LNCaP clone FGC (cell line): ENCODE measurements around the gene MOV10L1.
"Not testable (repeated sequence)": the region's sequence is repeated elsewhere in the genome, so short reads cannot be mapped to it uniquely, and the experiment has no call there.

Experiments used
- DNase-seq: peaks from one replicate; pipeline ENCODE4 v3.0.0-alpha.2; 2011; ENCODE audit warnings: low read depth
- H3K4me3 ChIP-seq: 2 replicates; pipeline ENCODE4 v1.5.1; 2011; ENCODE audit warnings: mild to moderate bottlenecking, low read depth, low read length, control low read depth
- CTCF ChIP-seq: IDR thresholded peaks from 2 replicates; pipeline ENCODE4 v1.5.1; 2012; ENCODE audit warnings: mild to moderate bottlenecking; ENCODE audit not compliant: control insufficient read depth, insufficient read depth; ENCODE audit errors: extremely low read depth

Gene MOV10L1

GRCh38 chr22:50157709-50158375 lies 68.0 kb downstream of the MOV10L1 start:
- peak; percentile 22 for DNase-seq
- TF ChIP-seq CTCF = no peak
- H3K4me3 ChIP-seq = no peak overlapping the region

GRCh38 chr22:50160947-50161346 lies 71.1 kb downstream of the MOV10L1 start:
- no peak for DNase-seq
- TF ChIP-seq CTCF = no peak
- H3K4me3 ChIP-seq = no peak overlapping the region

- H3K4me3 ChIP-seq = no peak overlapping the region
- DNase-seq = no peak
- TF ChIP-seq CTCF = no peak
Measured at GRCh38 chr22:50161508-50162390, 71.9 kb downstream of the MOV10L1 start.

- H3K4me3 ChIP-seq = no peak overlapping the region
- DNase-seq = no peak
- TF ChIP-seq CTCF = no peak
Measured at GRCh38 chr22:50162391-50162956, 72.7 kb downstream of the MOV10L1 start.

DNA sequence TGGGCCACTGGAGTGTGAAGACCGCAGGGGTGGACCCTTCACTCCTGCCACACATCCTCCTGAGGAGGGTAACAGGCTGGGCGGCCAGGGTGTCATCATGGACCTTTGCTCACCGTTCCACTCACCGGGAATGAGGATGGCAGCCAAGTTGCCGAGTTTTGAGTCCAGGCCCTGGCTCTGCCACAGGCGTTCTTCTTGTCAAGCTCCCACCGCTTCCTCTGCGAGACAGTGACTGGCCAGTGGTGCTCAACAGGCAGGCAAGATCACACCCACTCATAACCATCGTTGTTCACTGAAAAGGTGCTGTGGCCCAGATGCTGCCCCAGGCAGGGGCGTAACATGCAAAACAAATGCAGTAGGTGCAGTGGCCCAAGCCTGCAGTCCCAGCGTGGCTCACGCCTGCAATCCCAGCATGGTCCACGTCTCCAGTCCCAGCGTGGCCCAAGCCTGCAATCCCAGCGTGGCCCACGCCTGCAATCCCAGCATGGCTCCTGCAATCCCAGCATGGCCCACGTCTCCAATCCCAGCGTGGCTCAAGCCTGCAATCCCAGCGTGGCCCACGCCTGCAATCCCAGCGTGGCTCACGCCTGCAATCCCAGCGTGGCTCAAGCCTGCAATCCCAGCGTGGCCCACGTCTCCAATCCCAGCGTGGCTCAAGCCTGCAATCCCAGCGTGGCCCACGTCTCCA lies 75.8 kb downstream of the MOV10L1 start:
- no peak for DNase-seq
- no peak overlapping the region for H3K4me3 ChIP-seq
- no peak for TF ChIP-seq CTCF

DNA sequence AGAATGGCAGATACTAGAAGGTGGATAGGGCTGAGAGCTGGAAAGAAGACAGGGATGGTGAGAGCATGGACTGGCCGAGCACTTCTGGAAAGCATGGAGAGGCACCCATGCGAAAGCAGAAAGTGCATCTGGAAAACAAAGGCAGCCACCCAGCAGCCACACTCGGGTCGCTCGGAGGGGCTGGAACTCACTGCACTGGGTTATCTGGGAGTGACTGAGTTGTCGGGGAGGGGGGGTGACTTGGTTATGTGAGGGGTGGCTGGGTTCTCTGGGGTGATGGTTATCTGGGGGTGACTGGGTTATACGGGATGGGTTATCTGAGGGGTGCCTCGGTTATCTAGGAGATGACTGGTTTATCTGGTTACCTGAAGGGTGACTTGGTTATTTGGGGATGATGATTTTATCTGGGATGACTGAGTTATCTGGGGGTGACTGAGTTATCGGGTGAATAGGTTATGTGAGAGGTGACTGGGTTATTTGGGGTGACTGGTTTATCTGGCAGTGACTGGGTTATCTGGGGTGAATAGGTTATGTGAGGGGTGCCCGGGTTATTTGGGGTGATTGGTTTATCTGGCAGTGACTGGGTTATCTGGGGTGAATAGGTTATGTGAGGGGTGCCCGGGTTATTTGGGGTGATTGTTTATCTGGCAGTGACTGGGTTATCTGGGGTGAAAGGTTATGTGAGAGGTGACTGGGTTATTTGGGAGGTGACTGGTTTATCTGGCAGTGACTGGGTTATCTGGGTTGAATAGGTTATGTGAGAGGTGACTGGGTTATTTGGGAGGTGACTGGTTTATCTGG lies 78.1 kb downstream of the MOV10L1 start:
- DNase-seq = no peak
- H3K4me3 ChIP-seq = no peak overlapping the region
- TF ChIP-seq CTCF = no peak

DNA sequence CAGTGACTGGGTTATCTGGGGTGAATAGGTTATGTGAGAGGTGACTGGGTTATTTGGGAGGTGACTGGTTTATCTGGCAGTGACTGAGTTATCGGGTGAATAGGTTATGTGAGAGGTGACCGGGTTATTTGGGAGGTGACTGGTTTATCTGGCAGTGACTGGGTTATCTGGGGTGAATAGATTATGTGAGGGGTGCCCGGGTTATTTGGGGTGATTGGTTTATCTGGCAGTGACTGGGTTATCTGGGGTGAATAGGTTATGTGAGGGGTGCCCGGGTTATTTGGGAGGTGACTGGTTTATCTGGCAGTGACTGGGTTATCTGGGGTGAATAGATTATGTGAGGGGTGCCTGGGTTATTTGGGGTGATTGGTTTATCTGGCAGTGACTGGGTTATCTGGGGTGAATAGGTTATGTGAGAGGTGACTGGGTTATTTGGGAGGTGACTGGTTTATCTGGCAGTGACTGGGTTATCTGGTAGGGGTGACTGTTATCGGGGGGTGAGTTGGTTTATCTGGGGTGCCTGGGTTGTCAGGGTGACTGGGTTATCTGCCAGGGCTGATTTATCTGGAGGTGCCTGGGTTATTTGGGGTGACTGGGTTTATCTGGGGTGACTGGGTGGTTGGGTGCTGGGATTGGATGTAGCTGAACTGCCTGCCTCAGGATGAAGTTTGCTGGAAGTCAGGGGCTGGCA lies 78.8 kb downstream of the MOV10L1 start:
- DNase-seq, H3K4me3 ChIP-seq: not testable (repeated sequence)
